A549 (cell line): ENCODE results near the gene PXYLP1.

ENCODE experiments used
- BHLHE40 ChIP-seq: IDR thresholded peaks from 2 replicates; pipeline ENCODE4 v1.6.1; 2012; ENCODE audit warnings: low read depth, low read length, inconsistent platforms
- CBX2 ChIP-seq: fragments of 200-600 bp; sonication (generic); IDR thresholded peaks from 2 replicates; pipeline ENCODE4 v1.6.1; 2016; ENCODE audit warnings: low read depth, mild to moderate bottlenecking, borderline replicate concordance
- FOSL2 ChIP-seq, 2 experiments: fragments of 450-650 bp in 1 of 2; fragments of >200 bp in 1 of 2; sonication (Bioruptor Twin) in 1 of 2; formaldehyde crosslinking; IDR thresholded peaks; 2 replicates each; pipeline versions ENCODE4 v1.5.0 to v1.6.1; 2016 to 2020; ENCODE audit warnings: mild to moderate bottlenecking in 1 of 2, moderate library complexity in 1 of 2
- JUN ChIP-seq, 2 experiments: fragments of >200 bp; sonication (Bioruptor Twin); formaldehyde crosslinking; IDR thresholded peaks; 2 replicates in 1 of 2; 3 replicates in 1 of 2; pipeline ENCODE4 v1.6.1; 2016 to 2017
- MAX ChIP-seq: IDR thresholded peaks from 2 replicates; pipeline ENCODE4 v1.6.1; 2012
- PHF8 ChIP-seq: fragments of 200-600 bp; sonication (generic); IDR thresholded peaks from 2 replicates; pipeline ENCODE4 v1.6.1; 2016; ENCODE audit warnings: low read depth, mild to moderate bottlenecking, antibody characterized with exemption, moderate library complexity, borderline replicate concordance
- POLR2A ChIP-seq: IDR thresholded peaks from 2 replicates; pipeline ENCODE4 v1.6.1; 2012; ENCODE audit warnings: mild to moderate bottlenecking, low read length
- POLR2AphosphoS2 ChIP-seq: conservative IDR thresholded peaks from 2 replicates; pipeline ENCODE4 v1.6.1; 2012; ENCODE audit warnings: low read length, improper control_type of control experiment, inconsistent platforms
- SMC3 ChIP-seq: fragments of >200 bp; sonication (Bioruptor Twin); formaldehyde crosslinking; IDR thresholded peaks from 3 replicates; pipeline ENCODE4 v1.6.1; 2018; ENCODE audit warnings: inconsistent platforms
- USF2 ChIP-seq: fragments of 450-650 bp; IDR thresholded peaks from 2 replicates; pipeline ENCODE4 v1.6.1; 2014; ENCODE audit warnings: antibody characterized with exemption
- TF ChIP-seq, protein P1 (sequence below): fragments of >200 bp; sonication (Bioruptor Twin); formaldehyde crosslinking; IDR thresholded peaks from 3 replicates; pipeline ENCODE4 v1.5.1; 2016

DNA sequence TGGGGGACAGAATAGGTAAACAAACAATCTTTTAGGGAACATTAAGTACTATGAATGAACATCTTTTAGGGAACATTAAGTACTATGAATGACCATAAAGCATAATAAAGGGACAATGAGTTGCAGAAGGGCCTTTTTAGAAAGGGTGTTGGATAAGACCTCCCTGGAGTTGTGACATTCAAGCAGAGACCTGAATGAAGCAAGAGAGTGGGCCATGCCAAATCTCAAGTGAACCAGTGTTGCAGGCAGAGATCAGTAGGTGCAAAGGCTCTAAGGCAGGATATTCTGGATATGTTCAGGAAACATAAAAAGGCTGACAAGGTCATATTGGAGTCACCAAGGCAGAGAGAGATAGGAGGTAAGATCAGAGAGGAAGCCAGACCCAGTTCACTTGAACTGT is 107.3 kb downstream of the PXYLP1 start:
- TF ChIP-seq MAX (no peak), USF2 (no peak), POLR2A (no peak), BHLHE40 (no peak), SMC3 (no peak), PHF8 (no peak), CBX2 (no peak), JUN (IDR thresholded peaks at IDR 0.05) (no peak), POLR2AphosphoS2 (no peak), FOSL2 (IDR thresholded peaks at IDR 0.05) (no peak), FOSL2 (CRISPR knock-in tag; IDR thresholded peaks at IDR 0.05) (no peak)
- TF ChIP-seq, protein P1, sequence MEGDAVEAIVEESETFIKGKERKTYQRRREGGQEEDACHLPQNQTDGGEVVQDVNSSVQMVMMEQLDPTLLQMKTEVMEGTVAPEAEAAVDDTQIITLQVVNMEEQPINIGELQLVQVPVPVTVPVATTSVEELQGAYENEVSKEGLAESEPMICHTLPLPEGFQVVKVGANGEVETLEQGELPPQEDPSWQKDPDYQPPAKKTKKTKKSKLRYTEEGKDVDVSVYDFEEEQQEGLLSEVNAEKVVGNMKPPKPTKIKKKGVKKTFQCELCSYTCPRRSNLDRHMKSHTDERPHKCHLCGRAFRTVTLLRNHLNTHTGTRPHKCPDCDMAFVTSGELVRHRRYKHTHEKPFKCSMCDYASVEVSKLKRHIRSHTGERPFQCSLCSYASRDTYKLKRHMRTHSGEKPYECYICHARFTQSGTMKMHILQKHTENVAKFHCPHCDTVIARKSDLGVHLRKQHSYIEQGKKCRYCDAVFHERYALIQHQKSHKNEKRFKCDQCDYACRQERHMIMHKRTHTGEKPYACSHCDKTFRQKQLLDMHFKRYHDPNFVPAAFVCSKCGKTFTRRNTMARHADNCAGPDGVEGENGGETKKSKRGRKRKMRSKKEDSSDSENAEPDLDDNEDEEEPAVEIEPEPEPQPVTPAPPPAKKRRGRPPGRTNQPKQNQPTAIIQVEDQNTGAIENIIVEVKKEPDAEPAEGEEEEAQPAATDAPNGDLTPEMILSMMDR = no peak
